K562 (cell line): ENCODE data around the gene TEX51. TPM values are rescaled to one million over a fixed set of nuclear protein-coding genes. Genes with fewer than 3 reads are reported as not detected.

Experiments used
- ATAC-seq: fragments of 200-7000 bp; cut with Tn5 transposase; 3 replicates; pipeline ENCODE4 v1.9.1; 2020; ENCODE audit warnings: moderate library complexity
- BruUV-seq: library from RNA; stranded (reverse); fragments of 400-500 nt; replicated peaks from 2 replicates; lab custom pipeline; 2021; lab: Mats Ljungman, UMichigan
- CTCF ChIA-PET: fragments of 300-600 bp; formaldehyde crosslinking; extraction: SDS; loops from one replicate; lab custom pipeline; 2021; ENCODE audit warnings: low intra/inter-chr PET ratio; lab: Yijun Ruan, JAX
- POLR2A ChIA-PET: fragments of 300-600, 350-650 bp; sonication (Branson Sonifier 250); formaldehyde crosslinking; extraction: SDS; loops from one replicate; lab custom pipeline; 2021; ENCODE audit warnings: antibody characterized with exemption, inconsistent platforms; lab: Yijun Ruan, JAX
- DNase-seq, 4 experiments: peaks; one replicate each; pipeline versions ENCODE4 v3.0.0 to v3.0.0-alpha.2; 2011 to 2018; ENCODE audit warnings: low spot score in 3 of 4, mixed read lengths in 3 of 4; ENCODE audit errors: extremely low read depth in 1 of 4
- FAIRE-seq: peaks from 2 replicates; lab custom pipeline; 2011; peaks lifted over from hg19 to GRCh38; lab: Jason Lieb, UNC
- H2AFZ ChIP-seq: 2 replicates; pipeline ENCODE4 v1.6.0; 2011; ENCODE audit warnings: low read depth, low read length, control low read depth, inconsistent platforms
- H3K27ac ChIP-seq: fragments of 200-600 bp; 3 replicates; pipeline ENCODE4 v1.8.0; 2011; ENCODE audit warnings: low read depth, mild to moderate bottlenecking, control low read depth, inconsistent platforms, low read length, moderate library complexity, mixed read lengths; ENCODE audit errors: extremely low read depth
- H3K27me3 ChIP-seq, 2 experiments: fragments of 300-600 bp in 1 of 2; 2 replicates in 1 of 2; 3 replicates in 1 of 2; pipeline versions ENCODE4 v1.6.0 to v1.8.0; 2011; ENCODE audit warnings: inconsistent platforms in 2 of 2, low read length in 2 of 2, mild to moderate bottlenecking in 1 of 2, mixed read lengths in 1 of 2, moderate library complexity in 1 of 2; ENCODE audit not compliant: control insufficient read depth in 2 of 2, insufficient read depth in 2 of 2
- H3K36me3 ChIP-seq: fragments of 300-600 bp; 3 replicates; pipeline ENCODE4 v1.8.0; 2011; ENCODE audit warnings: mild to moderate bottlenecking, low read length, inconsistent platforms; ENCODE audit not compliant: control insufficient read depth, insufficient read depth
- H3K4me1 ChIP-seq, 2 experiments: fragments of 200-600 bp in 1 of 2; replicated peaks in 1 of 2; 2 replicates in 1 of 2; 3 replicates in 1 of 2; pipeline versions ENCODE4 v1.5.1 to v1.8.0; 2011; ENCODE audit warnings: inconsistent platforms in 2 of 2, low read length in 2 of 2, mild to moderate bottlenecking in 1 of 2, mixed read lengths in 1 of 2, moderate library complexity in 1 of 2; ENCODE audit not compliant: control insufficient read depth in 2 of 2, insufficient read depth in 2 of 2
- H3K4me2 ChIP-seq: 2 replicates; pipeline ENCODE4 v1.6.1; 2011; ENCODE audit warnings: low read length, control low read depth, inconsistent platforms, mixed read lengths; ENCODE audit not compliant: insufficient read depth
- H3K4me3 ChIP-seq: fragments of 200-600 bp; sonication (generic), shearing (Covaris generic); 2 replicates; pipeline ENCODE4 v1.5.1; 2016; ENCODE audit warnings: control low read depth, inconsistent platforms
- H3K79me2 ChIP-seq: fragments of 200-600 bp; 3 replicates; pipeline ENCODE4 v1.8.0; 2011; ENCODE audit warnings: low read length, inconsistent platforms; ENCODE audit not compliant: control insufficient read depth, insufficient read depth
- H3K9ac ChIP-seq, 2 experiments: 2 replicates each; pipeline versions ENCODE4 v1.6.0 to v1.6.1; 2011; ENCODE audit warnings: low read depth in 2 of 2, low read length in 2 of 2, control low read depth in 1 of 2, inconsistent platforms in 1 of 2, mild to moderate bottlenecking in 1 of 2, mixed read lengths in 1 of 2; ENCODE audit not compliant: insufficient read depth in 1 of 2
- H3K9me1 ChIP-seq: one replicate; pipeline ENCODE4 v1.6.0; 2011; ENCODE audit warnings: inconsistent platforms, mild to moderate bottlenecking, low read length, moderate library complexity; ENCODE audit not compliant: control insufficient read depth, insufficient read depth
- H3K9me3 ChIP-seq: replicated peaks from 2 replicates; pipeline ENCODE4 v1.5.1; 2011; ENCODE audit warnings: low read depth, low read length, inconsistent platforms; ENCODE audit not compliant: control insufficient read depth, insufficient read depth
- H4K20me1 ChIP-seq: replicated peaks from 2 replicates; pipeline ENCODE4 v1.6.1; 2011; ENCODE audit warnings: low read length, inconsistent platforms, mixed read lengths; ENCODE audit not compliant: control insufficient read depth, insufficient read depth
- CBFA2T3 ChIP-seq: fragments of 450-650 bp; IDR thresholded peaks from 2 replicates; pipeline ENCODE4 v1.6.1; 2017
- CXXC5 ChIP-seq: fragments of 250-450 bp; sonication (Bioruptor Pico); IDR thresholded peaks from 2 replicates; pipeline ENCODE4 v1.8.0; 2022; ENCODE audit warnings: inconsistent platforms, mild to moderate bottlenecking, moderate library complexity
- EGR1 ChIP-seq: fragments of 450-650 bp; conservative IDR thresholded peaks from 2 replicates; pipeline ENCODE4 v1.6.1; 2017; ENCODE audit warnings: mild to moderate bottlenecking
- HDAC1 ChIP-seq, 2 experiments: fragments of 450-650 bp; IDR thresholded peaks; 2 replicates each; pipeline ENCODE4 v1.6.1; 2016 to 2017; ENCODE audit warnings: inconsistent platforms in 1 of 2, mild to moderate bottlenecking in 1 of 2, moderate library complexity in 1 of 2
- KAT7 ChIP-seq: sonication (generic); formaldehyde crosslinking; IDR thresholded peaks from 2 replicates; pipeline ENCODE4 v1.8.0; 2022; ENCODE audit warnings: missing genetic modification reagents, mild to moderate bottlenecking, borderline replicate concordance
- KDM2B ChIP-seq: fragments of 250-450 bp; sonication (Bioruptor Pico); IDR thresholded peaks from 2 replicates; pipeline ENCODE4 v1.8.0; 2021; ENCODE audit warnings: mild to moderate bottlenecking, moderate library complexity
- KDM4B ChIP-seq, 2 experiments: fragments of 450-650 bp in 1 of 2; sonication (generic) in 1 of 2; IDR thresholded peaks; 2 replicates each; pipeline ENCODE4 v1.6.1; 2016 to 2017; ENCODE audit warnings: borderline replicate concordance in 2 of 2, antibody characterized with exemption in 1 of 2, low read depth in 1 of 2, mild to moderate bottlenecking in 1 of 2
- L3MBTL2 ChIP-seq: fragments of 450-650 bp; IDR thresholded peaks from 2 replicates; pipeline ENCODE4 v1.6.1; 2016; ENCODE audit warnings: mild to moderate bottlenecking, moderate library complexity
- PHF8 ChIP-seq: fragments of 200-600 bp; sonication (generic); IDR thresholded peaks from 2 replicates; pipeline ENCODE4 v1.6.1; 2012; ENCODE audit warnings: mixed run types, mild to moderate bottlenecking, inconsistent platforms, low read length, moderate library complexity, borderline replicate concordance
- RAD51 ChIP-seq: fragments of 450-650 bp; IDR thresholded peaks from 2 replicates; pipeline ENCODE4 v1.7.1; 2016; ENCODE audit warnings: low read depth, mild to moderate bottlenecking, borderline replicate concordance
- RHOXF2B ChIP-seq: fragments of 250-450 bp; sonication (Bioruptor Pico); conservative IDR thresholded peaks from 2 replicates; pipeline ENCODE4 v1.5.1; 2021
- SMARCA5 ChIP-seq: fragments of 450-650 bp; IDR thresholded peaks from 2 replicates; pipeline ENCODE4 v1.6.1; 2016
- UBTF ChIP-seq, 2 experiments: IDR thresholded peaks; 2 replicates each; pipeline ENCODE4 v1.6.1; 2012; ENCODE audit warnings: improper control_type of control experiment in 2 of 2, low read depth in 2 of 2, low read length in 2 of 2, borderline replicate concordance in 1 of 2
- ZNF134 ChIP-seq: fragments of 250-450 bp; sonication (Bioruptor Pico); conservative IDR thresholded peaks from 2 replicates; pipeline ENCODE4 v1.4.0; 2020
- ZNF217 ChIP-seq: sonication (generic); formaldehyde crosslinking; IDR thresholded peaks from 2 replicates; pipeline ENCODE4 v1.8.0; 2022; ENCODE audit warnings: mild to moderate bottlenecking, missing genetic modification reagents
- ZNF274 ChIP-seq: IDR thresholded peaks from 2 replicates; pipeline ENCODE4 v1.6.1; 2011; ENCODE audit warnings: low read depth, mild to moderate bottlenecking, low read length, moderate library complexity, borderline replicate concordance
- ZNF668 ChIP-seq: fragments of 250-450 bp; sonication (Bioruptor Pico); IDR thresholded peaks from 2 replicates; pipeline ENCODE4 v1.8.0; 2022; ENCODE audit warnings: mild to moderate bottlenecking, inconsistent platforms
- WGBS: fragments of 100-300 bp; shearing (Covaris generic); methylation state at CpG from one replicate; pipeline ENCODE4 v1.1.6; 2016; ENCODE audit warnings: low coverage, mixed read lengths; ENCODE audit not compliant: insufficient coverage; ENCODE audit errors: missing lambda C conversion rate; 5-methylcytosine and 5-hydroxymethylcytosine counted together
- in situ Hi-C: fragments of 300-500 bp; cut with MboI; formaldehyde crosslinking; loops from 4 replicates; pipeline ENCODE4 v1.15.0; 2018; ENCODE audit warnings: inconsistent platforms, mixed read lengths
- intact Hi-C: fragments of 100-400 bp; cut with micrococcal nuclease; formaldehyde crosslinking; loops from 2 replicates; pipeline ENCODE4 v1.14.2; 2022
- polyA plus RNA-seq, 8 experiments: library from polyadenylated mRNA; depleted of rRNA in 4 of 8; stranded (reverse) in 5 of 8; unstranded in 3 of 8; fragments of >200 nt; fragmentation: Nextera tagmentation in 2 of 8; fragmentation: Illumina TruSeq in 1 of 8; extraction: Ambion mirVana in 2 of 8; extraction: Trizol in 1 of 8; gene quantifications; 2 replicates each; pipeline versions ENCODE4 v1.2.1 to v1.2.3, GENCODE V29; 2011 to 2014; ENCODE audit warnings: inconsistent platforms in 1 of 8, missing spikeins in 1 of 8
- total RNA-seq, 7 experiments: library from RNA; depleted of rRNA in 6 of 7; stranded (reverse); fragments of >200 nt in 6 of 7; fragmentation: Illumina TruSeq in 2 of 7; extraction: Trizol in 2 of 7; gene quantifications; 2 replicates each; pipeline versions ENCODE4 v1.2.1 to v1.2.3, GENCODE V29; 2011 to 2021; ENCODE audit warnings: low replicate concordance in 1 of 7
- TF ChIP-seq, protein P1 (sequence below): fragments of 450-650 bp; formaldehyde crosslinking; IDR thresholded peaks from 2 replicates; pipeline ENCODE4 v1.4.0; 2020; ENCODE audit warnings: mild to moderate bottlenecking, mixed read lengths
- TF ChIP-seq, protein P2 (sequence below): fragments of 250-450 bp; sonication (Bioruptor Pico); IDR thresholded peaks from 2 replicates; pipeline ENCODE4 v1.9.0; 2021; ENCODE audit warnings: mild to moderate bottlenecking, inconsistent platforms

Gene TEX51
- total and polyA plus RNA-seq, 9 of the 15 experiments (the other 6 are each of a cell fraction or from before 2014, with no cell fraction given), result not detected

DNA sequence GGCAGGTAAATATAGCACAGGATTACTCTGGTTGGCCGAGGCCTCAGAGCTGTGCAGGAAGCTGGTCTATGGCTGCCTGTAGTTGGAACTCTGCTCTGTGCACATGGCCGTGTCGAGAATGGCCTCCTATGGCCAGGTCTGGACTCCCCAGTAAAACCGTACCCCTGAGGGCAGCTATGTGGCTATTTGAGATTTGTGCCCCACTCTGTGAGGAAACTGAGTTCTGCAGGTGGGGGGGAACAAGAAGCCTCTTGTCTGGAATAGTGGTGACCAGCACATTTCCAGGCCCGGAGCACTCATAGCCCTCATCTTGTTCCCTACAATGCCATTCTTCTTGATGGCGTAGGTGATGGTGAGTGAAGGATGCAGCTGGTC, 15.0 kb upstream of the TEX51 start:
- Histone ChIP-seq H3K27me3 (peaks cover 7 to 50% of the 10 kb centered on the region in 2 experiments; a peak in 4 of 5 replicates), H3K9ac (no peak overlapping the region), H3K4me2 (no peak overlapping the region), H3K4me1 (peaks cover 0 to 10% of the 10 kb centered on the region in 2 experiments; a peak in 2 of 5 replicates), H3K9me1 (peaks cover 4% of the 10 kb centered on the region), H2AFZ (no peak overlapping the region), H3K27ac (no peak overlapping the region), H3K9me3 (no peaks in the 10 kb centered on the region), H3K36me3 (no peaks in the 10 kb centered on the region), H3K79me2 (no peaks in the 10 kb centered on the region), H4K20me1 (no peaks in the 10 kb centered on the region), H3K4me3 (no peak overlapping the region)
- TF ChIP-seq, protein P1, sequence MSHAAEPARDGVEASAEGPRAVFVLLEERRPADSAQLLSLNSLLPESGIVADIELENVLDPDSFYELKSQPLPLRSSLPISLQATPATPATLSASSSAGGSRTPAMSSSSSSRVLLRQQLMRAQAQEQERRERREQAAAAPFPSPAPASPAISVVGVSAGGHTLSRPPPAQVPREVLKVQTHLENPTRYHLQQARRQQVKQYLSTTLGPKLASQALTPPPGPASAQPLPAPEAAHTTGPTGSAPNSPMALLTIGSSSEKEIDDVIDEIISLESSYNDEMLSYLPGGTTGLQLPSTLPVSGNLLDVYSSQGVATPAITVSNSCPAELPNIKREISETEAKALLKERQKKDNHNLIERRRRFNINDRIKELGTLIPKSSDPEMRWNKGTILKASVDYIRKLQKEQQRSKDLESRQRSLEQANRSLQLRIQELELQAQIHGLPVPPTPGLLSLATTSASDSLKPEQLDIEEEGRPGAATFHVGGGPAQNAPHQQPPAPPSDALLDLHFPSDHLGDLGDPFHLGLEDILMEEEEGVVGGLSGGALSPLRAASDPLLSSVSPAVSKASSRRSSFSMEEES (CRISPR knock-in tag), result no peak
- TF ChIP-seq KDM4B (IDR thresholded peaks at IDR 0.05; ENCODE audit: borderline replicate concordance in 2 of 2, low read depth in 1 of 2), result no peak
- no peak for TF ChIP-seq L3MBTL2
- TF ChIP-seq ZNF274, result no peak
- no peak for TF ChIP-seq KAT7
- TF ChIP-seq UBTF (IDR thresholded peaks at IDR 0.05; ENCODE audit: borderline replicate concordance in 1 of 2, low read depth in 2 of 2, low read length in 2 of 2), result no peak
- TF ChIP-seq ZNF217 (CRISPR knock-in tag), result no peak
- no peak for TF ChIP-seq CBFA2T3
- TF ChIP-seq ZNF134 (CRISPR knock-in tag), result no peak
- TF ChIP-seq CXXC5 (CRISPR knock-in tag), result no peak
- no peak for TF ChIP-seq ZNF668 (CRISPR knock-in tag)
- TF ChIP-seq, protein P2, sequence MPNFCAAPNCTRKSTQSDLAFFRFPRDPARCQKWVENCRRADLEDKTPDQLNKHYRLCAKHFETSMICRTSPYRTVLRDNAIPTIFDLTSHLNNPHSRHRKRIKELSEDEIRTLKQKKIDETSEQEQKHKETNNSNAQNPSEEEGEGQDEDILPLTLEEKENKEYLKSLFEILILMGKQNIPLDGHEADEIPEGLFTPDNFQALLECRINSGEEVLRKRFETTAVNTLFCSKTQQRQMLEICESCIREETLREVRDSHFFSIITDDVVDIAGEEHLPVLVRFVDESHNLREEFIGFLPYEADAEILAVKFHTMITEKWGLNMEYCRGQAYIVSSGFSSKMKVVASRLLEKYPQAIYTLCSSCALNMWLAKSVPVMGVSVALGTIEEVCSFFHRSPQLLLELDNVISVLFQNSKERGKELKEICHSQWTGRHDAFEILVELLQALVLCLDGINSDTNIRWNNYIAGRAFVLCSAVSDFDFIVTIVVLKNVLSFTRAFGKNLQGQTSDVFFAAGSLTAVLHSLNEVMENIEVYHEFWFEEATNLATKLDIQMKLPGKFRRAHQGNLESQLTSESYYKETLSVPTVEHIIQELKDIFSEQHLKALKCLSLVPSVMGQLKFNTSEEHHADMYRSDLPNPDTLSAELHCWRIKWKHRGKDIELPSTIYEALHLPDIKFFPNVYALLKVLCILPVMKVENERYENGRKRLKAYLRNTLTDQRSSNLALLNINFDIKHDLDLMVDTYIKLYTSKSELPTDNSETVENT (CRISPR knock-in tag), result no peak
- TF ChIP-seq EGR1, result no peak
- no peak for TF ChIP-seq SMARCA5
- no peak for TF ChIP-seq RHOXF2B (CRISPR knock-in tag)
- TF ChIP-seq RAD51, result no peak
- TF ChIP-seq PHF8, result no peak
- TF ChIP-seq KDM2B (CRISPR knock-in tag), result no peak
- TF ChIP-seq HDAC1 (IDR thresholded peaks at IDR 0.05), result no peak
- no peak for DNase-seq
- FAIRE-seq, result no peak
- BruUV-seq, result no TSS peak
- 1% methylated on average over 6 of the region's 6 CpGs for WGBS
- ATAC-seq, result no peak
- CTCF ChIA-PET, result no interaction called here
- POLR2A ChIA-PET, result no interaction called here
- in situ Hi-C loops, result no loop called here
- intact Hi-C loops, result no loop called here
